Subcutaneous abdominal adipose tissue (tissue), 5 donors: ENCODE data around the gene KATNB1.

Source experiments
- H3K27ac ChIP-seq: one replicate; pipeline ENCODE4 v1.7.0; 2013; ENCODE audit warnings: low read depth, mild to moderate bottlenecking, inconsistent platforms, low read length, moderate library complexity
- H3K27me3 ChIP-seq, 5 donors: one replicate each; pipeline ENCODE4 v1.7.0; 2013; ENCODE audit warnings: low read length in 5 of 5, inconsistent platforms in 1 of 5; ENCODE audit not compliant: control insufficient read depth in 5 of 5, insufficient read depth in 4 of 5
- H3K36me3 ChIP-seq, 5 donors: one replicate each; pipeline ENCODE4 v1.7.0; 2013; ENCODE audit warnings: low read length in 5 of 5; ENCODE audit not compliant: control insufficient read depth in 5 of 5, insufficient read depth in 5 of 5
- H3K4me1 ChIP-seq, 5 donors: one replicate each; pipeline ENCODE4 v1.7.0; 2013; ENCODE audit warnings: low read length in 5 of 5, mild to moderate bottlenecking in 3 of 5, moderate library complexity in 1 of 5; ENCODE audit not compliant: control insufficient read depth in 5 of 5, insufficient read depth in 5 of 5
- H3K4me3 ChIP-seq, 5 donors: one replicate each; pipeline ENCODE4 v1.7.0; 2013; ENCODE audit warnings: low read length in 5 of 5, low read depth in 1 of 5
- H3K9ac ChIP-seq, 5 donors: one replicate each; pipeline ENCODE4 v1.7.0; 2013; ENCODE audit warnings: low read length in 5 of 5, mild to moderate bottlenecking in 4 of 5, moderate library complexity in 3 of 5
- H3K9me3 ChIP-seq, 5 donors: one replicate each; pipeline ENCODE4 v1.7.0; 2013; ENCODE audit warnings: low read length in 5 of 5; ENCODE audit not compliant: control insufficient read depth in 5 of 5
- donor health status: healthy.
- donor health status: healthy.
- donor health status: healthy.
- donor health status: healthy.
- donor health status: healthy.

KATNB1 gene

DNA sequence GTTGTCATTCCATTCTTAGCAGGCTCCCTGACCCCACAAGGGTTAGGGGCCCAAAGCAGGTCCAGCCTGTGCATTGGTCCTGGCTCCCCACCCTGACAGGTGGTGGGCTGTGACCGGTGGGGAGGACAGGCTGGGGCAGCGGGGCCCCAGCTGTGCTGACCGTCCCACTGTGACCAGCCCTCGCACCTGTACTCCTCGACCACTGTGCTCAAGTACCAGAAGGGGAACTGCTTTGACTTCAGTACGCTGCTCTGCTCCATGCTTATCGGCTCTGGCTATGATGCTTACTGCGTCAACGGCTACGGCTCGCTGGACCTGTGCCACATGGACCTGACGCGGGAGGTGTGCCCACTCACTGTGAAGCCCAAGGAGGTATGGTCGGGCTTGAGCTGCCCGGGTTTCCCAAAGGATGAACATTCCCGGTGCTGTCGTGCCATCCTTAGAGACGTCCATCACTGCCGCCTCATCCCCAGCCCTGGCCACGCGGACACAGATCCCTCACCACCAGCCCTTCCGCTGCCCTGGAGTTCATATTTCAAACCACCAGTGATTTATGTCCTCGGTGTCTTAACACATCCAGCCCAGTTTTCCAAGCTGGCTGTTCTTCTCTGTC, 33.7 kb upstream of the KATNB1 start:
- Histone ChIP-seq H3K27ac (no peak overlapping the region), H3K9ac (no peak overlapping the region), H3K4me1 (no peaks in the 10 kb centered on the region), H3K4me3 (no peak overlapping the region), H3K9me3 (no peaks in the 10 kb centered on the region), H3K36me3 (no peaks in the 10 kb centered on the region), H3K27me3 (peaks cover 0 to 2% (median 0%) of the 10 kb centered on the region in 5 donors)

GRCh38 chr16:57703416-57704010, 32.1 kb upstream of the KATNB1 start:
- H3K27ac ChIP-seq = no peak overlapping the region
- no peak overlapping the region for H3K4me3 ChIP-seq
- no peaks in the 10 kb centered on the region for H3K4me1 ChIP-seq
- H3K9me3 ChIP-seq = no peaks in the 10 kb centered on the region
- H3K9ac ChIP-seq = no peak overlapping the region
- H3K27me3 ChIP-seq = peaks cover 0 to 8% (median 2%) of the 10 kb centered on the region in 5 donors
- no peaks in the 10 kb centered on the region for H3K36me3 ChIP-seq

DNA sequence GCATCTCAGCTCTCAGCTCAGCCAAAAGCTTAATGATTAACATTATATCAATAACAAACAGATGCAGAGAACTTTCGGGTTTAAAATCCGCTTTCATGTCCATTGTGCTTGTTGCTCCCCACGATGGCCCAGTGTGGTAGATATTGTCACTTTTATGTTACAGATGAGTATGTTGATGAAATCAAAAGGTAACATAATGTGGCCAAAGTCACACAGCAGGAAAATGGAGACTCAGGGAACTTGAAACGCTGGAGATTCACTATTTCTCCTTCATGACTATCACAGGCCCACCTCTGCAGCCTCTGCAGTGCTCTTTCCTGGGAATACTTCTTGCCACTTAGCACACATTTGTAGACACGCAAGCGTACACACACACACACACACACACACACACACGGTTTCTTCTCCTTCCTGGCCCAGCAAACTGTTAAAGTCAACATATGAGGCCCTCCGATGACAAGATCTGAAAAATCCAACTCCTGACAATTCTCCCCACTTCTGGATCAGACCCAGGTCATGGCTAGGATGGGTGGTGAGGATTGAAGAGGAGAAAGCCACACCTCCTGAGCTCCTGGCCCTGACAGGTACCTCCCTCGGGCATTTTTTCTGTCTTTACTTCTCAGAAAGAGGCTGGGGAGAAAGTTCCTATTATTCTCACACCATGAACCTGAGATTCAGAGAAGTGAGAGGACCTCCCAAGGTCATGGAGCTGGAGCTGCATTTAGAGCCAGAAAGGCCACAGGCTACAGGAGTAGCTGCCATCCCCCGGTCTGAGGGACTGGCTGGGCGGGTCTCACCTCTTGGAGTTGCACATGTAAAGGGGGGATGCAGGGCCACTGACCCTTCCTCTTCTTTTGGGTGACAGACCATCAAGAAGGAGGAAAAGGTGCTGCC, 31.3 kb upstream of the KATNB1 start:
- H3K4me1 ChIP-seq = no peaks in the 10 kb centered on the region
- no peaks in the 10 kb centered on the region for H3K36me3 ChIP-seq
- H3K27ac ChIP-seq = no peak overlapping the region
- H3K4me3 ChIP-seq = no peak overlapping the region
- no peak overlapping the region for H3K9ac ChIP-seq
- H3K27me3 ChIP-seq = peaks cover 0 to 8% (median 2%) of the 10 kb centered on the region in 5 donors
- no peaks in the 10 kb centered on the region for H3K9me3 ChIP-seq

GRCh38 chr16:57704905-57705852, 30.4 kb upstream of the KATNB1 start:
- no peak overlapping the region for H3K27ac ChIP-seq
- H3K27me3 ChIP-seq = peaks cover 0 to 8% (median 2%) of the 10 kb centered on the region in 5 donors
- H3K9ac ChIP-seq = no peak overlapping the region
- no peaks in the 10 kb centered on the region for H3K36me3 ChIP-seq
- H3K9me3 ChIP-seq = no peaks in the 10 kb centered on the region
- no peaks in the 10 kb centered on the region for H3K4me1 ChIP-seq
- no peak overlapping the region for H3K4me3 ChIP-seq

GRCh38 chr16:57706717-57707116, 28.9 kb upstream of the KATNB1 start:
- peaks cover 0 to 8% (median 2%) of the 10 kb centered on the region in 5 donors for H3K27me3 ChIP-seq
- H3K4me1 ChIP-seq = no peaks in the 10 kb centered on the region
- H3K9me3 ChIP-seq = no peaks in the 10 kb centered on the region
- no peak overlapping the region for H3K4me3 ChIP-seq
- no peak overlapping the region for H3K27ac ChIP-seq
- H3K9ac ChIP-seq = no peak overlapping the region
- no peaks in the 10 kb centered on the region for H3K36me3 ChIP-seq

DNA sequence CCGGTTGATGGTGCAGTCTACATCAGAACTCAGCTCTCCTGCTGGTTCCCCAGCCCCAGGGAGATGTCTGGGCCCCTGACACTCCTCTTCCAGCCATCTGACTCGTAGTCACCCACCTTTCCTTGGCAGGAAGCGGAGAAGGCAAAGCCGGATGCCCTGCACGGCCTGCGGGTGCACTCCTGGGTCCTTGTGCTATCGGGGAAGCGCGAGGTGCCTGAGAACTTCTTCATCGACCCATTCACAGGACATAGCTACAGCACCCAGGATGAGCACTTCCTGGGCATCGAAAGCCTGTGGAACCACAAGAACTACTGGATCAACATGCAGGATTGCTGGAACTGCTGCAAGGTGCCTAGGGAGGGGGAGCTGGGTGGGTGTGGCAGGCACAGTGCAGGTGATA, 28.2 kb upstream of the KATNB1 start:
- no peaks in the 10 kb centered on the region for H3K9me3 ChIP-seq
- no peak overlapping the region for H3K9ac ChIP-seq
- no peaks in the 10 kb centered on the region for H3K4me1 ChIP-seq
- no peaks in the 10 kb centered on the region for H3K36me3 ChIP-seq
- H3K27me3 ChIP-seq = peaks cover 0 to 8% (median 2%) of the 10 kb centered on the region in 5 donors
- H3K4me3 ChIP-seq = no peak overlapping the region
- no peak overlapping the region for H3K27ac ChIP-seq

- Histone ChIP-seq H3K9ac (no peak overlapping the region), H3K27ac (no peak overlapping the region), H3K4me1 (no peaks in the 10 kb centered on the region), H3K27me3 (peaks cover 0 to 8% (median 2%) of the 10 kb centered on the region in 5 donors), H3K9me3 (no peaks in the 10 kb centered on the region), H3K4me3 (no peak overlapping the region), H3K36me3 (no peaks in the 10 kb centered on the region)
These were observed 27.4 kb upstream of the KATNB1 start for GRCh38 chr16:57708168-57708567.

GRCh38 chr16:57709663-57710062, 25.9 kb upstream of the KATNB1 start:
- H3K27me3 ChIP-seq = peaks cover 0 to 8% (median 2%) of the 10 kb centered on the region in 5 donors
- no peak overlapping the region for H3K27ac ChIP-seq
- no peaks in the 10 kb centered on the region for H3K4me1 ChIP-seq
- H3K36me3 ChIP-seq = no peaks in the 10 kb centered on the region
- no peak overlapping the region for H3K4me3 ChIP-seq
- no peak overlapping the region for H3K9ac ChIP-seq
- no peaks in the 10 kb centered on the region for H3K9me3 ChIP-seq

DNA sequence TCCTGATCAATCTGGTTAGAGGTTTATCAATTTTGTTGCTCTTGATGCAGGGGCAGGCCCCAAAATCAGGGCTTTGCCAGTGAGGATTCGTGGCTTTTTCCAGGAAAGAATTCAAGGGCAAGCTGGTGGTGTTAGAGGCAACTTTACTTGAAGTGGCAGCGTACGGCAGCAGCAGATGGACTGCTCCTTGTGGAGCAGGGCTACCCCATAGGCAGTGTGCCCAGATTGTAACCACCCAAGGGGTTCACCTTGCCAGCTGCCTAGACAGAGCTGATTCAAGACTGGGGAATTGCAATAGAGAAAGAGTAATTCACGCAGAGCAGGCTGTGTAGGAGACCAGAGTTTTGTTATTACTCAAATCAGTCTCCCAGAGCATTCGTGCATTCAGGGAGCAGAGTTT, 24.2 kb upstream of the KATNB1 start:
- Histone ChIP-seq H3K9me3 (no peaks in the 10 kb centered on the region), H3K4me1 (no peaks in the 10 kb centered on the region), H3K27me3 (peaks cover 3 to 13% (median 6%) of the 10 kb centered on the region in 5 donors), H3K36me3 (no peaks in the 10 kb centered on the region), H3K9ac (no peak overlapping the region), H3K27ac (no peak overlapping the region), H3K4me3 (no peak overlapping the region)
